GM10847 (cell line): ENCODE data around the gene FIZ1.

Source experiments
- POLR2A ChIP-seq: IDR thresholded peaks from 2 replicates; pipeline ENCODE4 v1.6.1; 2011; ENCODE audit not compliant: insufficient read length; ENCODE audit errors: extremely low read depth

The FIZ1 gene

GRCh38 chr19:55609326-55609725 is 10.0 kb upstream of the FIZ1 start:
- TF ChIP-seq POLR2A: no peak

- no peak for TF ChIP-seq POLR2A
Measured at GRCh38 chr19:55606817-55607216, 7.5 kb upstream of the FIZ1 start.

GRCh38 chr19:55606471-55606787 is 7.1 kb upstream of the FIZ1 start:
- TF ChIP-seq POLR2A: no peak

GRCh38 chr19:55605637-55606470 is 6.5 kb upstream of the FIZ1 start, which contains the start of gene ZNF865:
Gene ZNF865 (plus strand): TSS chr19:55605647. CDS start chr19:55613619, 7,972 bp downstream.
- no peak for TF ChIP-seq POLR2A

GRCh38 chr19:55605207-55605636 is 5.9 kb upstream of the FIZ1 start:
- TF ChIP-seq POLR2A: peak; percentile 15

- TF ChIP-seq POLR2A: no peak
Measured at GRCh38 chr19:55603581-55604292, 4.4 kb upstream of the FIZ1 start.

- TF ChIP-seq POLR2A: no peak
Measured at GRCh38 chr19:55603115-55603514, 3.8 kb upstream of the FIZ1 start.

GRCh38 chr19:55602104-55603001 is 3.0 kb upstream of the FIZ1 start:
- TF ChIP-seq POLR2A: no peak

- no peak for TF ChIP-seq POLR2A
Measured at GRCh38 chr19:55601084-55601483, 1.8 kb upstream of the FIZ1 start.

- no peak for TF ChIP-seq POLR2A
Measured at GRCh38 chr19:55600662-55601028, 1.3 kb upstream of the FIZ1 start.

- no peak for TF ChIP-seq POLR2A
Measured at GRCh38 chr19:55599842-55600661, 735 bp upstream of the FIZ1 start, which contains the start of gene ZNF524. Gene ZNF524 (plus strand): TSS chr19:55600288. CDS start chr19:55602113, 1,825 bp downstream.

- TF ChIP-seq POLR2A: peak; percentile 33
Measured at GRCh38 chr19:55598719-55599467, 424 bp downstream of the FIZ1 start.

- TF ChIP-seq POLR2A: no peak
Measured at GRCh38 chr19:55598034-55598433, 1.3 kb downstream of the FIZ1 start.

- no peak for TF ChIP-seq POLR2A
Measured at GRCh38 chr19:55597501-55597921, 1.8 kb downstream of the FIZ1 start.
